CD4-positive, CD25-positive, alpha-beta regulatory T cell (primary cell): ENCODE results near the gene EIF4EBP3. TPM values are rescaled to one million over a fixed set of nuclear protein-coding genes. Genes with fewer than 3 reads are reported as not detected.

Source experiments
- ATAC-seq, 2 donors: fragments of 150-1000 bp; cut with Tn5 transposase; one replicate each; pipeline ENCODE4 v1.10.0; 2021; ENCODE audit warnings: low read depth in 2 of 2, moderate number of reproducible peaks in 2 of 2, moderate library complexity in 1 of 2
- DNase-seq, 3 donors: peaks; one replicate each; pipeline versions ENCODE4 v3.0.0 to v3.0.0-alpha.2; 2012 to 2022; ENCODE audit warnings: mixed read lengths in 1 of 3
- H3K27ac ChIP-seq: one replicate; pipeline ENCODE4 v1.7.0; 2013; ENCODE audit warnings: mild to moderate bottlenecking, low read length; ENCODE audit not compliant: insufficient read depth, poor library complexity, severe bottlenecking
- H3K27me3 ChIP-seq: one replicate; pipeline ENCODE4 v1.7.0; 2013; ENCODE audit warnings: low read length; ENCODE audit not compliant: control insufficient read depth, insufficient read depth
- H3K36me3 ChIP-seq: one replicate; pipeline ENCODE4 v1.7.0; 2013; ENCODE audit warnings: mild to moderate bottlenecking, low read length, moderate library complexity; ENCODE audit not compliant: control insufficient read depth, insufficient read depth
- H3K4me1 ChIP-seq: 2 replicates; pipeline ENCODE4 v1.7.0; 2013; ENCODE audit warnings: mild to moderate bottlenecking, low read length; ENCODE audit not compliant: insufficient read depth, control insufficient read depth, poor library complexity, severe bottlenecking
- H3K4me3 ChIP-seq: one replicate; pipeline ENCODE4 v1.7.0; 2013; ENCODE audit warnings: low read depth, mild to moderate bottlenecking, low read length, moderate library complexity
- H3K9me3 ChIP-seq, 2 experiments: 1 replicate in 1 of 2; 2 replicates in 1 of 2; pipeline ENCODE4 v1.7.0; 2013; ENCODE audit warnings: low read length in 2 of 2, mild to moderate bottlenecking in 1 of 2, moderate library complexity in 1 of 2; ENCODE audit not compliant: control insufficient read depth in 2 of 2
- H3K27ac Mint-ChIP-seq, 3 donors: one replicate each; pipeline ENCODE4 v1.8.0; 2020 to 2022; ENCODE audit warnings: mild to moderate bottlenecking in 3 of 3, mixed read lengths in 3 of 3, moderate library complexity in 2 of 3
- H3K27me3 Mint-ChIP-seq: one replicate; pipeline ENCODE4 v1.8.0; 2022; ENCODE audit warnings: mild to moderate bottlenecking, mixed read lengths
- H3K36me3 Mint-ChIP-seq: one replicate; pipeline ENCODE4 v1.8.0; 2020; ENCODE audit warnings: mixed read lengths
- H3K4me1 Mint-ChIP-seq, 4 donors: one replicate each; pipeline ENCODE4 v1.8.0; 2020 to 2022; ENCODE audit warnings: mixed read lengths in 4 of 4, mild to moderate bottlenecking in 1 of 4
- H3K4me3 Mint-ChIP-seq, 4 donors: one replicate each; pipeline ENCODE4 v1.8.0; 2020 to 2022; ENCODE audit warnings: mild to moderate bottlenecking in 4 of 4, mixed read lengths in 4 of 4, moderate library complexity in 3 of 4
- H3K9me3 Mint-ChIP-seq, 7 donors: one replicate each; pipeline ENCODE4 v1.8.0; 2020 to 2022; ENCODE audit warnings: mixed read lengths in 7 of 7, mild to moderate bottlenecking in 3 of 7, moderate library complexity in 2 of 7
- polyA plus RNA-seq, 4 donors: library from polyadenylated mRNA; unstranded; fragments of 300-500 nt; fragmentation: Illumina TruSeq; gene quantifications; one replicate each; pipeline ENCODE4 v1.2.3, GENCODE V29; 2021
- total RNA-seq: library from RNA; stranded (reverse); gene quantifications from one replicate; pipeline ENCODE4 v1.2.3, GENCODE V29; 2022

EIF4EBP3 gene
- total RNA-seq: 11.8 TPM
- polyA plus RNA-seq: 10 to 100 TPM; 28.4 to 44.7 (median 40.5) TPM

GRCh38 chr5:140547508-140548299 is at the start of gene EIF4EBP3:
Gene EIF4EBP3, plus strand, starts transcription at chr5:140547662. Its CDS starts 76 bp downstream, at chr5:140547738.
- H3K27ac ChIP-seq: peak within 1 kb of the TSS; percentile 87
- peaks cover 29% of the 10 kb centered on the region for H3K36me3 Mint-ChIP-seq
- DNase-seq: peak; percentile 84 to 93 (median 88)
- no peaks in the 10 kb centered on the region for H3K27me3 ChIP-seq
- peak within 1 kb of the TSS; percentile 81 to 93 (median 88) for H3K4me3 Mint-ChIP-seq
- no peaks in the 10 kb centered on the region for H3K27me3 Mint-ChIP-seq
- ATAC-seq: peak; percentile 99
- peaks cover 41% of the 10 kb centered on the region for H3K36me3 ChIP-seq
- peaks cover 17 to 43% (median 26%) of the 10 kb centered on the region in 4 donors for H3K4me1 Mint-ChIP-seq
- H3K9me3 ChIP-seq: no peaks in the 10 kb centered on the region
- peaks cover 25% of the 10 kb centered on the region for H3K4me1 ChIP-seq
- no peaks in the 10 kb centered on the region for H3K9me3 Mint-ChIP-seq
- H3K27ac Mint-ChIP-seq: peak within 1 kb of the TSS; percentile 97 to 99 (median 97)
- peak within 1 kb of the TSS; percentile 83 for H3K4me3 ChIP-seq

- no peak for ATAC-seq
- Histone ChIP-seq H3K4me1 (no peaks in the 10 kb centered on the region), H3K27ac (no peak overlapping the region), H3K4me3 (no peak overlapping the region), H3K9me3 (no peaks in the 10 kb centered on the region), H3K27me3 (no peaks in the 10 kb centered on the region), H3K36me3 (peaks cover 37% of the 10 kb centered on the region)
- DNase-seq: peak in 1 of 3 donors; percentile 4
- no peaks in the 10 kb centered on the region for H3K27me3 Mint-ChIP-seq
- H3K4me1 Mint-ChIP-seq: peaks cover 7 to 24% (median 16%) of the 10 kb centered on the region in 4 donors
- peaks cover 24% of the 10 kb centered on the region for H3K36me3 Mint-ChIP-seq
- H3K4me3 Mint-ChIP-seq: no peak overlapping the region
- no peak overlapping the region for H3K27ac Mint-ChIP-seq
- H3K9me3 Mint-ChIP-seq: no peaks in the 10 kb centered on the region
Observed at GRCh38 chr5:140497897-140498296, 49.6 kb upstream of the EIF4EBP3 start.

- ATAC-seq: no peak
Observed at GRCh38 chr5:140498591-140498990, 48.9 kb upstream of the EIF4EBP3 start.

GRCh38 chr5:140502834-140503233 is 44.6 kb upstream of the EIF4EBP3 start:
- Mint-ChIP-seq H3K4me3 (no peak overlapping the region), H3K4me1 (peaks cover 0 to 10% (median 8%) of the 10 kb centered on the region in 4 donors), H3K36me3 (peaks cover 10% of the 10 kb centered on the region), H3K9me3 (no peaks in the 10 kb centered on the region), H3K27ac (no peak overlapping the region), H3K27me3 (no peaks in the 10 kb centered on the region)
- Histone ChIP-seq H3K4me3 (no peak overlapping the region), H3K27ac (no peak overlapping the region), H3K4me1 (no peaks in the 10 kb centered on the region), H3K9me3 (no peaks in the 10 kb centered on the region), H3K36me3 (peaks cover 39% of the 10 kb centered on the region), H3K27me3 (no peaks in the 10 kb centered on the region)
- DNase-seq (no peak), ATAC-seq (no peak)

More at GRCh38 chr5:140498591-140498990, 48.9 kb upstream of the EIF4EBP3 start:
- H3K27me3 ChIP-seq: no peaks in the 10 kb centered on the region
- H3K27ac Mint-ChIP-seq: no peak overlapping the region
- peaks cover 20% of the 10 kb centered on the region for H3K36me3 Mint-ChIP-seq
- no peak for DNase-seq
- no peaks in the 10 kb centered on the region for H3K9me3 ChIP-seq
- peaks cover 33% of the 10 kb centered on the region for H3K36me3 ChIP-seq
- H3K27me3 Mint-ChIP-seq: no peaks in the 10 kb centered on the region
- no peaks in the 10 kb centered on the region for H3K9me3 Mint-ChIP-seq
- peaks cover 6 to 21% (median 16%) of the 10 kb centered on the region in 4 donors for H3K4me1 Mint-ChIP-seq
- H3K4me1 ChIP-seq: no peaks in the 10 kb centered on the region
- no peak overlapping the region for H3K4me3 Mint-ChIP-seq
- no peak overlapping the region for H3K27ac ChIP-seq
- H3K4me3 ChIP-seq: no peak overlapping the region

- H3K27me3 Mint-ChIP-seq: no peaks in the 10 kb centered on the region
- no peak overlapping the region for H3K27ac Mint-ChIP-seq
- DNase-seq: no peak
- ATAC-seq: no peak
- H3K27me3 ChIP-seq: no peaks in the 10 kb centered on the region
- peaks cover 96% of the 10 kb centered on the region for H3K36me3 ChIP-seq
- H3K36me3 Mint-ChIP-seq: peaks cover 37% of the 10 kb centered on the region
- H3K4me1 ChIP-seq: no peaks in the 10 kb centered on the region
- no peaks in the 10 kb centered on the region for H3K9me3 ChIP-seq
- no peak overlapping the region for H3K4me3 ChIP-seq
- no peak overlapping the region for H3K27ac ChIP-seq
- H3K9me3 Mint-ChIP-seq: no peaks in the 10 kb centered on the region
- no peaks in the 10 kb centered on the region for H3K4me1 Mint-ChIP-seq
- H3K4me3 Mint-ChIP-seq: no peak overlapping the region
Observed at GRCh38 chr5:140509898-140510297, 37.6 kb upstream of the EIF4EBP3 start.

- Histone ChIP-seq H3K27ac (no peak overlapping the region), H3K4me3 (no peak overlapping the region), H3K4me1 (no peaks in the 10 kb centered on the region), H3K36me3 (peaks cover 69% of the 10 kb centered on the region), H3K9me3 (no peaks in the 10 kb centered on the region), H3K27me3 (no peaks in the 10 kb centered on the region)
- Mint-ChIP-seq H3K36me3 (peaks cover 37% of the 10 kb centered on the region), H3K4me3 (no peak overlapping the region), H3K4me1 (no peaks in the 10 kb centered on the region), H3K27ac (no peak overlapping the region), H3K27me3 (no peaks in the 10 kb centered on the region), H3K9me3 (no peaks in the 10 kb centered on the region)
- no peak for ATAC-seq
- no peak for DNase-seq
Observed at GRCh38 chr5:140513124-140513523, 34.3 kb upstream of the EIF4EBP3 start.

- H3K27ac Mint-ChIP-seq: peak overlapping the region in 2 of 3 donors; percentile 20 to 60
- H3K36me3 ChIP-seq: peaks cover 56% of the 10 kb centered on the region
- H3K36me3 Mint-ChIP-seq: peaks cover 27% of the 10 kb centered on the region
Observed at GRCh38 chr5:140524003-140524402, 23.5 kb upstream of the EIF4EBP3 start.

More at GRCh38 chr5:140524003-140524402, 23.5 kb upstream of the EIF4EBP3 start:
- H3K4me1 Mint-ChIP-seq: peaks cover 0 to 4% (median under 1%) of the 10 kb centered on the region in 4 donors
- Histone ChIP-seq H3K27ac (no peak overlapping the region), H3K4me3 (no peak overlapping the region), H3K4me1 (no peaks in the 10 kb centered on the region), H3K9me3 (no peaks in the 10 kb centered on the region), H3K27me3 (no peaks in the 10 kb centered on the region)
- DNase-seq (no peak), ATAC-seq (no peak)
- no peak overlapping the region for H3K4me3 Mint-ChIP-seq
- no peaks in the 10 kb centered on the region for H3K27me3 Mint-ChIP-seq
- peaks cover 0 to 2% (median 0%) of the 10 kb centered on the region in 7 donors for H3K9me3 Mint-ChIP-seq
